ENCODE measurements around the gene SLC44A1. TPM values are rescaled to one million over a fixed set of nuclear protein-coding genes. Genes with fewer than 3 reads are reported as not detected.
A peak's percentile ranks its signal among the peaks of the same experiment; 100 is the strongest.

The SLC44A1 gene
- total RNA-seq, 1 donor from 2014 or later: 13.9 TPM

DNA sequence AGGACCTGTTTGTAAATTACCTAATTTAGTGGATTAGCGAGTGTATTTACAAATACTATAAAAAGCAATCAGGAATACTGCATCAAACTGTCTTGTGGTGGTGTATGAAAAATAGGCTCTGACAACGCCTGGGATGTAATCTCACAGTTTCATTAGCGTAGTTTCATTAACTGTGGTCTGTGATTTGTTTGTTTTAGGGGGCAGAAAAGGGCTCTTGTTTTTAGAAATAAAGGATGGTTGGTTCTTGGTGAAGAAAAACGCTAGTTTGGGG, 1.4 kb downstream of the SLC44A1 start:
- peaks cover 71% of the 10 kb centered on the region for H3K27me3 Mint-ChIP-seq (ENCODE audit: low read depth)
- no peak for DNase-seq (ENCODE audit: low read depth, low spot score)
- peaks cover 6% of the 10 kb centered on the region for H3K4me1 Mint-ChIP-seq

DNA sequence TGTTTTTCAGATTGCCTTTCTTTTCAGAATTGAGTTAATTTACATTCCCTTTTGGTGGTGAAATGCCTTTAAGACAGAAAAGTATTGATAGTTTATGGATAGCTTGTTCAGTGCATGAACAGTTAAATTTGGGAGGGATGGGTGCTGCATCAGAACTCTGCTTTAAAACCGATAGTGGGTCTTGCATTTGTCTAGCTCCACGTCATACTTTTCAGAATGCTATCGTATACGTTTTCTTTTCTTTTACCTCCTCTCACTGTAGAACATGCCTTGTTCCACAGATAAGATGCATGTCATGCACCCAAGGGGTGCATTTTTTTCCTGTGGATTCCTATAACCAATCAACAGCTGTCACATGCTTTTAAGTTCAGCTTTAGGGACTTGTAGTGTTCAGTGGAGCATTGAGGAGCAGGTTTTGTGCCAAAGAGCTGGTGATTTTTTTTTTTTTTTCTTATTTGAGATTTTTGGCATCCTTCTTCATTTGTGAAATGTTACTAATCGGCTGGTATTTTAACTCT, 2.3 kb downstream of the SLC44A1 start:
- Mint-ChIP-seq H3K9me3 (no peaks in the 10 kb centered on the region), H3K4me3 (peak overlapping the region; percentile 85), H3K27me3 (ENCODE audit: low read depth) (peaks cover 64% of the 10 kb centered on the region), H3K27ac (ENCODE audit: unreplicated experiment) (no peak overlapping the region), H3K36me3 (ENCODE audit: low read depth) (no peaks in the 10 kb centered on the region), H3K4me1 (peaks cover 10% of the 10 kb centered on the region)
- TF ChIP-seq CTCF (conservative IDR thresholded peaks at IDR 0.05): no peak
- DNase-seq (ENCODE audit: low read depth, low spot score): no peak

More for the DNA sequence above, 1.4 kb downstream of the SLC44A1 start:
- Mint-ChIP-seq H3K4me3 (peak overlapping the region; percentile 85), H3K27ac (ENCODE audit: unreplicated experiment) (no peak overlapping the region), H3K36me3 (ENCODE audit: low read depth) (no peaks in the 10 kb centered on the region), H3K9me3 (no peaks in the 10 kb centered on the region)
- TF ChIP-seq CTCF (conservative IDR thresholded peaks at IDR 0.05): no peak

GRCh38 chr9:105248691-105249090, 4.2 kb downstream of the SLC44A1 start:
- Mint-ChIP-seq H3K36me3 (ENCODE audit: low read depth) (no peaks in the 10 kb centered on the region), H3K9me3 (no peaks in the 10 kb centered on the region), H3K4me3 (no peak overlapping the region), H3K4me1 (peaks cover 10% of the 10 kb centered on the region), H3K27ac (ENCODE audit: unreplicated experiment) (no peak overlapping the region), H3K27me3 (ENCODE audit: low read depth) (peaks cover 45% of the 10 kb centered on the region)
- no peak for TF ChIP-seq CTCF (conservative IDR thresholded peaks at IDR 0.05)
- DNase-seq (ENCODE audit: low read depth, low spot score): no peak

GRCh38 chr9:105251133-105251532, 6.7 kb downstream of the SLC44A1 start:
- Mint-ChIP-seq H3K4me3 (no peak overlapping the region), H3K36me3 (ENCODE audit: low read depth) (no peaks in the 10 kb centered on the region), H3K9me3 (no peaks in the 10 kb centered on the region), H3K27me3 (ENCODE audit: low read depth) (peaks cover 27% of the 10 kb centered on the region), H3K27ac (ENCODE audit: unreplicated experiment) (no peak overlapping the region), H3K4me1 (peaks cover 5% of the 10 kb centered on the region)
- no peak for TF ChIP-seq CTCF (conservative IDR thresholded peaks at IDR 0.05)
- no peak for DNase-seq (ENCODE audit: low read depth, low spot score)

DNA sequence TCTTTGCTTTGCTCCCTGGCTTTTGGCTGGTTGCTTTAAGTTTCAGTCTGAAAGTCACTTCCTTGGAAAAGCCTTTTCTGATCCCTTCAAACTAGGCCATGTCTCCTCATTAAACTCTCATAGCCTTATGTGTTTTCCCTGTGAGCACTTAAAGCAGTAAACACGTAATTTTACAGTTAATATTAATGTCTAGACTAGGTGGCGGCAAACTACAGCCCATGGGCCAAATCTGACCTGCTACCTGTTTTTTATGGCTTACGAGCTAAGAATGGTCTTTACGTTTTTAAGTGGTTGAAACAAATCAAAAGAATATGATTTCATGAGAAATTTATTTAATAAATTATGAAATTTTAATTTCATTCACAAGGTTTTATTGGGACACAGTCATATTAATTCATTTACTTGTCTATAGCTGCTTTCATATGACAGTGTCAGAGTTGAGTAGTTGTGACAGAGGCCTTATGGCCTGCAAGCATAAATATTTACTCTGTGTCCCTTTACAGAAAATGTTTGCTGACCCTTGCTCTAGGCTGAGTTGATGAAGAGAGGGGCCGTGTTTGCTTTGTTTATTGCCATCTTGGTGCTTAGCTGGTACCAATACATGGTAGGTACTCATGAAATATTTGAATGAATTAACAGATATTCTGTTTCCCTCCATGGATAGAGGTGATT, 7.4 kb downstream of the SLC44A1 start:
- no peak for DNase-seq (ENCODE audit: low read depth, low spot score)
- H3K9me3 Mint-ChIP-seq: no peaks in the 10 kb centered on the region
- TF ChIP-seq CTCF (conservative IDR thresholded peaks at IDR 0.05): no peak
- H3K27ac Mint-ChIP-seq (ENCODE audit: unreplicated experiment): no peak overlapping the region
- peaks cover 5% of the 10 kb centered on the region for H3K4me1 Mint-ChIP-seq
- H3K36me3 Mint-ChIP-seq (ENCODE audit: low read depth): no peaks in the 10 kb centered on the region
- no peak overlapping the region for H3K4me3 Mint-ChIP-seq
- peaks cover 20% of the 10 kb centered on the region for H3K27me3 Mint-ChIP-seq (ENCODE audit: low read depth)
